BLaER1 (cell line): Measurements from ENCODE around the gene IRS1.

Source experiments
- H3K27ac ChIP-seq: shearing (Covaris generic); formaldehyde crosslinking; 2 replicates; pipeline ENCODE4 v1.8.1; 2022
- H3K27me3 ChIP-seq: shearing (Covaris generic); formaldehyde crosslinking; 2 replicates; pipeline ENCODE4 v1.8.1; 2022
- H3K36me3 ChIP-seq: shearing (Covaris generic); formaldehyde crosslinking; 2 replicates; pipeline ENCODE4 v1.8.1; 2022
- H3K4me1 ChIP-seq: shearing (Covaris generic); formaldehyde crosslinking; 2 replicates; pipeline ENCODE4 v1.8.1; 2022
- H3K4me2 ChIP-seq: shearing (Covaris generic); formaldehyde crosslinking; 2 replicates; pipeline ENCODE4 v1.8.1; 2022
- H3K4me3 ChIP-seq: shearing (Covaris generic); formaldehyde crosslinking; 2 replicates; pipeline ENCODE4 v1.8.1; 2022
- H3K9ac ChIP-seq: shearing (Covaris generic); formaldehyde crosslinking; 2 replicates; pipeline ENCODE4 v1.8.1; 2022
- H3K9me3 ChIP-seq: shearing (Covaris generic); formaldehyde crosslinking; 2 replicates; pipeline ENCODE4 v1.8.1; 2022
- H4K20me1 ChIP-seq: shearing (Covaris generic); formaldehyde crosslinking; 2 replicates; pipeline ENCODE4 v1.8.1; 2022
- Cebpa-rat ChIP-seq: shearing (Covaris generic); IDR thresholded peaks from 2 replicates; pipeline ENCODE4 v1.8.1; 2022

The IRS1 gene

GRCh38 chr2:226733927-226734564 lies 65.6 kb downstream of the IRS1 start:
- Histone ChIP-seq H3K36me3 (peaks cover 12% of the 10 kb centered on the region; the same call in 1 of the 2 replicates), H3K9ac (no peak overlapping the region), H3K27ac (no peak overlapping the region), H3K4me3 (no peak overlapping the region), H4K20me1 (no peaks in the 10 kb centered on the region), H3K9me3 (peaks cover 5% of the 10 kb centered on the region; the same call in 1 of the 2 replicates), H3K4me2 (no peak overlapping the region), H3K27me3 (no peaks in the 10 kb centered on the region), H3K4me1 (no peaks in the 10 kb centered on the region)
- TF ChIP-seq Cebpa-rat, result no peak

- TF ChIP-seq Cebpa-rat, result no peak
- H3K27me3 ChIP-seq, result no peaks in the 10 kb centered on the region
- H3K4me1 ChIP-seq, result no peaks in the 10 kb centered on the region
Measured at GRCh38 chr2:226733189-226733858, 66.3 kb downstream of the IRS1 start.

GRCh38 chr2:226732478-226733188 lies 67.0 kb downstream of the IRS1 start:
- H3K4me1 ChIP-seq, result no peaks in the 10 kb centered on the region
- H3K36me3 ChIP-seq, result peaks cover 11% of the 10 kb centered on the region; the same call in 1 of the 2 replicates
- no peak overlapping the region for H3K4me2 ChIP-seq
- no peaks in the 10 kb centered on the region for H4K20me1 ChIP-seq
- H3K27me3 ChIP-seq, result no peaks in the 10 kb centered on the region
- H3K9ac ChIP-seq, result no peak overlapping the region
- no peak overlapping the region for H3K27ac ChIP-seq
- TF ChIP-seq Cebpa-rat, result no peak
- no peak overlapping the region for H3K4me3 ChIP-seq
- peaks cover 3% of the 10 kb centered on the region; the same call in 1 of the 2 replicates for H3K9me3 ChIP-seq

More at GRCh38 chr2:226733189-226733858, 66.3 kb downstream of the IRS1 start:
- H3K4me3 ChIP-seq, result no peak overlapping the region
- peaks cover 5% of the 10 kb centered on the region; the same call in 1 of the 2 replicates for H3K9me3 ChIP-seq
- H3K9ac ChIP-seq, result no peak overlapping the region
- H3K27ac ChIP-seq, result no peak overlapping the region
- H3K36me3 ChIP-seq, result peaks cover 12% of the 10 kb centered on the region; the same call in 1 of the 2 replicates
- H4K20me1 ChIP-seq, result no peaks in the 10 kb centered on the region
- no peak overlapping the region for H3K4me2 ChIP-seq

DNA sequence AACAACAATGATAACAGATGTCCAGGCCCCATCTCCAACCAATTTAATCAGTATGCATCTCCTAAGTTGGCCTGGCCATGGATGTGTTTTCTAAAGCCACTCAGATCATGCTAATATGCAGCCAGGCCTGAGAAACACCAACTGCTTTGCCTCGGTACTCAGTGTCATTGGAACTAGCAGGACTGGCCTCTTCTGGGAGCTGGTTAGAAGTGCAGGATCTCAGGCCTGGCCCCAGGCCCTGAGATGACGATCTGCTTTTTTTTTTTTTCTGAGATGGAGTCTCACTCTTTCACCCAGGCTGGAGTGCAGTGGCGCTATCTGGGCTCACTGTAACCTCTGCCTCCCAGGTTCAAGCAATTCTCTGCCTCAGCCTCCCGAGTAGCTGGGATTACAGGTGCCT lies 69.1 kb downstream of the IRS1 start:
- no peak overlapping the region for H3K27ac ChIP-seq

GRCh38 chr2:226728996-226729395 lies 70.6 kb downstream of the IRS1 start:
- Histone ChIP-seq H3K4me2 (no peak overlapping the region), H3K27ac (no peak overlapping the region), H3K36me3 (no peaks in the 10 kb centered on the region), H3K27me3 (no peaks in the 10 kb centered on the region), H3K9me3 (no peaks in the 10 kb centered on the region), H3K4me3 (no peak overlapping the region), H3K4me1 (peaks cover 16% of the 10 kb centered on the region), H3K9ac (no peak overlapping the region), H4K20me1 (no peaks in the 10 kb centered on the region)
- TF ChIP-seq Cebpa-rat, result no peak

More for the DNA sequence above, 69.1 kb downstream of the IRS1 start:
- Histone ChIP-seq H3K4me3 (no peak overlapping the region), H3K4me1 (0 out of 2 replicates have a peak, but pooled peaks cover 3% of the 10 kb centered on the region), H4K20me1 (no peaks in the 10 kb centered on the region), H3K4me2 (no peak overlapping the region), H3K27me3 (no peaks in the 10 kb centered on the region), H3K9ac (no peak overlapping the region), H3K36me3 (0 out of 2 replicates have a peak, but pooled peaks cover 4% of the 10 kb centered on the region), H3K9me3 (no peaks in the 10 kb centered on the region)
- TF ChIP-seq Cebpa-rat, result no peak

DNA sequence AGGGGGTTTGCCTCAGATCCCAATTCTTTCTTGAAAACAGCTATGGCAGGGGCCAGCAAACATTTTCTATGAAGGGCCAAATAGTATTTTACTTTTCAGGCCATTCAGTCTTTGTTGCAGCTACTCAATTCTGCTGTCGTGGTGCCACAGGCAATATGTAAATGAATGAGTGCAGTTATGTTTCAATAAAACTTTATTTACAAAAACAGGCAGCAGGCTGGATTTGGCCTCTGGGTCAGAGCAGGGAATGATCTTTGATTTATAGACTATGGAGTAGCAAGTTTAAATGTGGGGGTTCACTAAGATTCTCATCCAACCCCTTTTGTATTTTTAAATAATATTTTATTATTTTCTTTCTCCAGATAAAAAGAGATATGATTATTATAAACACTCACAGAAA lies 72.4 kb downstream of the IRS1 start:
- Histone ChIP-seq H3K27ac (no peak overlapping the region), H3K4me2 (no peak overlapping the region), H3K36me3 (no peaks in the 10 kb centered on the region), H3K4me3 (no peak overlapping the region), H3K4me1 (peaks cover 27% of the 10 kb centered on the region), H3K27me3 (no peaks in the 10 kb centered on the region), H3K9me3 (no peaks in the 10 kb centered on the region), H4K20me1 (no peaks in the 10 kb centered on the region), H3K9ac (no peak overlapping the region)
- TF ChIP-seq Cebpa-rat, result no peak

DNA sequence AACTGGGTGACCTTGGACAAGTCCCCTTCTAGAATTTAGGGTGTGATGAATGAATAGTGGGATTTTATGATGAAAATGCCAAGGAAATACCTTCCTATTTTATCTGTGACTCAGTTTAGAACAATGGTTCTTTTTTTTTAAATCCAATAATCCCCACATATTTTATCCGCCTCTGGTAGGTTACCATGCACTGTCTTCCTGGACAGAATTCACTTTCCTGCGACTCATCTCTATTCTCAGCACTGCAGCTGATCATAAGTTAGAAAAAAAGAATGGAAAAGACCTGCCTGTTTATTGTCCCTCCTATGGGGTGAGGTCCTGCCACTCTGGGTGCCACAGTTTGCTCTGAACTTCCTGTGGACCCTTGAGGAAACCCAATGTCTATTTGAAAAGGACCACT lies 73.1 kb downstream of the IRS1 start:
- no peak for TF ChIP-seq Cebpa-rat
- Histone ChIP-seq H3K9ac (no peak overlapping the region), H3K9me3 (no peaks in the 10 kb centered on the region)

GRCh38 chr2:226725126-226725860 lies 74.3 kb downstream of the IRS1 start:
- Histone ChIP-seq H3K9me3 (no peaks in the 10 kb centered on the region), H3K4me3 (no peak overlapping the region), H3K4me1 (peaks cover 36% of the 10 kb centered on the region), H3K4me2 (no peak overlapping the region), H3K9ac (no peak overlapping the region), H3K27me3 (no peaks in the 10 kb centered on the region), H4K20me1 (no peaks in the 10 kb centered on the region), H3K36me3 (no peaks in the 10 kb centered on the region), H3K27ac (no peak overlapping the region)
- no peak for TF ChIP-seq Cebpa-rat

More for the DNA sequence above, 73.1 kb downstream of the IRS1 start:
- H3K4me2 ChIP-seq, result no peak overlapping the region
- no peak overlapping the region for H3K4me3 ChIP-seq
- no peak overlapping the region for H3K27ac ChIP-seq
- H3K27me3 ChIP-seq, result no peaks in the 10 kb centered on the region
- H3K4me1 ChIP-seq, result peaks cover 27% of the 10 kb centered on the region
- H4K20me1 ChIP-seq, result no peaks in the 10 kb centered on the region
- no peaks in the 10 kb centered on the region for H3K36me3 ChIP-seq

- no peaks in the 10 kb centered on the region for H3K27me3 ChIP-seq
- no peak for TF ChIP-seq Cebpa-rat
- no peak overlapping the region for H3K27ac ChIP-seq
- no peaks in the 10 kb centered on the region for H3K9me3 ChIP-seq
- peaks cover 40% of the 10 kb centered on the region for H3K4me1 ChIP-seq
- H4K20me1 ChIP-seq, result no peaks in the 10 kb centered on the region
- no peak overlapping the region for H3K4me3 ChIP-seq
- no peak overlapping the region for H3K4me2 ChIP-seq
- H3K36me3 ChIP-seq, result no peaks in the 10 kb centered on the region
- H3K9ac ChIP-seq, result no peak overlapping the region
Measured at GRCh38 chr2:226721541-226721940, 78.1 kb downstream of the IRS1 start.
